Esophagus squamous epithelium (tissue), 4 donors: ENCODE data around the gene LRIG1.

Experiments
- CTCF ChIP-seq, 6 experiments: fragments of 450-650 bp in 4 of 6; fragments of 200-600 bp in 2 of 6; sonication (generic) in 2 of 6; IDR thresholded peaks; one replicate each; pipeline ENCODE4 v1.5.1; 2016 to 2019; ENCODE audit warnings: antibody characterized with exemption in 6 of 6, mild to moderate bottlenecking in 4 of 6, moderate library complexity in 4 of 6
- POLR2A ChIP-seq, 4 donors: fragments of 450-650 bp; IDR thresholded peaks; one replicate each; pipeline ENCODE4 v1.6.1; 2017; ENCODE audit warnings: antibody characterized with exemption in 4 of 4, mild to moderate bottlenecking in 4 of 4, moderate library complexity in 3 of 4

DNA sequence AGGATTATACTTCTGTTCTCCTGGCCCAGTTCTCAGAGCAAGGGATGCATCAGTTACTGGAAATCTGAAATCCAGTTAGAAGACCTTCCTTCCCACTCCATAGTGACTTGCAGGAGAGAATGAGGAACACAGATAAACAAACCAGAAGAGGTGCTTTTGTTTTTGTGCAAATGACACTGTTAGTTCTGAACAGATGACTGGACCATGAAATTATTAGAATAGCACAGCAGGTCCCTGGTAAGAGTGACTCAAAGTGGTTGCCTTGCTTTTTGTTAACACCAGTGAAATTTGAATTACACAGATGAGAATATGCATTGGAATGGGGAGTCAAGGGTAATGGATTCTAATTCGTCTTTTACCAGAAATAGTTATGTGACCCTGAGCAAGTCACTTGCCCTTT is 30.4 kb upstream of the LRIG1 start:
- TF ChIP-seq CTCF (IDR thresholded peaks at IDR 0.05) (no peak), POLR2A (IDR thresholded peaks at IDR 0.05) (no peak)
